Measurements from ENCODE around the gene ZNF32. TPM values are rescaled to one million over a fixed set of nuclear protein-coding genes. Genes with fewer than 3 reads are reported as not detected.

The ZNF32 gene
- polyA plus RNA-seq (ENCODE audit: insufficient read length in 4 of 4) = 10 to 100 TPM; 56.6 to 74.2 (median 69.1) TPM

DNA sequence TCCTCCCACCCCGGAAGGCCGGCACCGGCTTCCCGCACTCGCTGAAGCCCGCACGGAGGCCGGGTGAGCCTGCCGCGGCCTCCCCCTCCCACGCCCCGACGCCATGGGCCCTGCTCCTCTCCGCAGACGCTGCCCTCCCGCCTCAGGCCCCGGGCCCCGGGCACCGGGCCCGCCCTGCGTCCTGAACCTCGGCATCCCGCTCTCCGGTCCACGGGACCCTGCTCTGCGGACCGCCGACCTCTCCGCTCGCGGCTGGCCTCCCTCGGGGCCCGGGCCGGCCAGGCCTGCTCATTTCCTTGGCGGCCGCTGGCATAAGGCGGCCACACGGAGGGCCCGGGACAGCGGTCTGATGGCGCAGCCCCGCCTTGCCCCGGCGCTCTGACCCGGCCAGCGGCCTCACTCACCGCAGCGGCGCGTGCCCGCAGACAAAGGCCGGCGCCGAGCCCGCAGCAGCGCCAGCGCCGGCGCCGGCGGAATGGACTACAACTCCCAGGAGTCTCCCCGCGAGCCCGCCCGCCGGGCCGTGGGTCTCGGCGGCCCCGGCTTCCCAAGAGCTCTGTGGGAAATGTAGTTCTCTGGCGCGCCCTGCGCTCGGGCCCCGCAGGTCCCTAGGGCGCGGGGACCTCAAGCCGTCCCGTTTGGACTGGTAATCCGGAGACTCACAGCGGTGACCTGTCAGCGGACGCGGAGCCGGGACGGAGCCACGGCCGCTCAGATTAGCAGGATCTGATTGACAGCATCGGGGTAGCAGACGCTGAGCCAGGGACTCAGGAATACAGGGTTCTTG is at the start of gene ZNF32:
Gene ZNF32, minus strand, starts transcription at position 484 of the 787 bp plus-strand sequence. CDS start 2,748 bp downstream, outside the sequence.
- DNase-seq (ENCODE audit: low read depth in 4 of 4, low spot score in 3 of 4) = peak; percentile 73 to 80 (median 78)

DNA sequence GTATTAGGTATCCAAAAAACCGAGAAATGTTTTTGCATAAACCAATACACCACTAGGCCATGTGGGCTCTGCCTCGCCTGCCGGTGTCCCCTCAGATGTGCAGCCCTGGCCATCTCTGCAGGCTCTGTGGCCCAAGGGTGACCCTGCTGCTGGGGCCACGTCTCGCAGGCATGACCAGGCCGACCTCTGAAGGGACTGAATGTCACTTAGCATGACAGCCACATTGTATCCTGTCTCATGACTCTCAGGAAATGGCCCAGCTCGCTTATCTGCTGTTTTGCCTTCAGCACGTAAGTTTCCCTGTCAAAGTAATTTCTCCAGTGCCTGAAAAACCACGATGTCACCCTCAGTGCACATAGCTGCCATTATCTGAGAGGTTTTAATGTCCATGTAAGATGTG is 49.5 kb upstream of the ZNF32 start:
- DNase-seq (ENCODE audit: low read depth in 4 of 4, low spot score in 3 of 4) = no peak

- DNase-seq (ENCODE audit: low read depth in 4 of 4, low spot score in 3 of 4) = no peak
Measured at GRCh38 chr10:43696909-43697483, 48.3 kb upstream of the ZNF32 start.

DNA sequence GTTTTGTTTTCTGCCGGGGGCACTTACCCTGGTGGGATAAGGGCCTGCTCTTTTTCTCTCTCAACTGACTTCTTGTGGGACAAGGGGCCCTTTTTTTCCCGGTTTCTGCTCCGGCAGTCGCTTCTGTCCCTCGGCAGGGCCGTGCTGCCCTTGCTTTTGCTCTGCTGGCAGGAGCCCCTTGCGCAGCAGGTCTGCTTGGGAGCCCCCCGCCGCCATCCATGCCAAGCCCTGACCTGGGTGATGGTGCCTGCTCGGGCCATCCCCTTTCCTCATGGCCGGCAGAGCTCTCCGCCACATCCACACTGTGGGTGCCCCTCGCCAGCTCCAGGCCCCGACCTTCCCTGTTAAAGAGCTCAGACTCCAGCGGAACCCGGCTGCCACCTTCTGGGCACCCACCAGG is 47.0 kb upstream of the ZNF32 start:
- no peak for DNase-seq (ENCODE audit: low read depth in 4 of 4, low spot score in 3 of 4)

DNA sequence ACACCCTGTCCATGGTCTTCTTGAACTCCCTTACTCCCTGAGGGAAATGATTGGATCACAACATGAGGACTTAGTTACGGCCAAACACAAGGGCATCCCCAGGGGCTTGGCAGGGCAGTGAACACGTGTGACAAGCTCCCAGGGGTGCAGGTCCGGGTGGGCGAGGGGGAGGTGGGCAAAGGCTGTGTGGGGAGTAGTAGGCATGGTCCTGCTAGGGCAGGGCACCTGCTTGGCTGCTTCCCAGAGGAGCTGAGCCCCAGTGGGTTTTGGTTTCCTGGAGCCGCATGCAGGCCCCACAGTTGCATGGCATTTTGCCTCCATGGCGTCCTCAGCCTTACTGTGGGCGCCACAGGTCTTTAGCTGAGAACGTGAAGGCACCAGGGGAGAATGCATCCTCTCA is 46.6 kb upstream of the ZNF32 start:
- no peak for DNase-seq (ENCODE audit: low read depth in 4 of 4, low spot score in 3 of 4)

GRCh38 chr10:43694526-43694925 is 45.8 kb upstream of the ZNF32 start:
- DNase-seq (ENCODE audit: low read depth in 4 of 4, low spot score in 3 of 4) = no peak

DNA sequence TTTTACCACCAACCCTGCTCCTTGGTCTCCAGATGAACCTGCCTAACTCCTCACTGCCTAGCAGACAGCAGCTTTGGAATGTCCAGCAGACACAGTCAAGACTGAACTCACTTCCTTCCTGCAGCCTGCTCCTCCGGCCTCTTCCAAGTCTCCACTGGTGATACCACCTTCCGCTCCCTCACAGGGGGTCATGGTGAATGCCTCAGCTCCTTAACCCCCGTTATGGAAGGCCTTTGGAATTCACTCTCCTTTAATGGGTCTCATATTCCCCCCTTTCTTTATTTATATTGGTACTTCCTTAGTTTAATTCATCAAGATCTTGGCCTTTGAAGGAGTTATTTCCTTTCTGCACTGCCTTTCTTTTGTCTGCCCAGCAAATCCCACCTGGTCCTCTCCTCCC is 44.9 kb upstream of the ZNF32 start:
- DNase-seq (ENCODE audit: low read depth in 4 of 4, low spot score in 3 of 4) = no peak

DNA sequence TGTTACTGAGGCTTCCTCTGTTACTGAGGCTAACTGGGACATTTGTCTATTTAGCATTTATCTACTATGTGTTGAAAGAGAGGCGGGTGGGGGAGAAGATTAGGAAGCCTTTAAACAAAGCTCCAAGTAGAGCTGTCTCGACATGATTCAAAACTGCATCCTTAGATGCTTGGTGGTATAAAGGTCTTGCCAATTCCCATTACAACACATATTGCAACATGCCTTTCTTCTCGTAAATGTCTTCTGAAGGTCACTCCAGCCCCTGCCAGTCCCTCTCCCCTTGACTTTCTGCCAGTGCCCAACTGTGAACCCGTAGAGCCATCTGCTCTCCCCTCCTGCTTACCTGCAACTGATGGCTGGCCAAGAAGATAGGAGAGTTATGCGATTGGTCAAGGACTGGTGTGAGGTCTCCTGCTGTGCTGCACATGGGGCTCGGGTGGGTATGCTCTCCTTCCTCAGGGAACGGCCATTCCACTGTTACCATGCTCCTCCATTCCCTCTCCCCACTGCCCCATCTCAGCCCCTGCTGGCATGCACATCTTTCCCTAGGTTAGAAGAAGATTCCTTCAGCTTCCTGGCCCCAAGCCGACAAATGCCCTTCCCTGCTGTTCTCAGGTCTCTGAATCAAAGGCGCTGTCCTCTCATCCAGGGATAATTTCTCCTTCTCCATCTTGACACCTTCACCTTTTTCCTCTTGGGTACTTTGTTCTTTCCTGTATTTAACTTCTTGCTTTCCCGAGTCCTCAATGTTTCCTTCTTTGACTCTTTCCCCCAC is 43.6 kb upstream of the ZNF32 start:
- DNase-seq (ENCODE audit: low read depth in 4 of 4, low spot score in 3 of 4) = no peak

GRCh38 chr10:43691485-43691884 is 42.8 kb upstream of the ZNF32 start:
- DNase-seq (ENCODE audit: low read depth in 4 of 4, low spot score in 3 of 4) = no peak

GRCh38 chr10:43689955-43690771 is 41.5 kb upstream of the ZNF32 start:
- peak; percentile 76 to 84 (median 78) for DNase-seq (ENCODE audit: low read depth in 4 of 4, low spot score in 3 of 4)

DNA sequence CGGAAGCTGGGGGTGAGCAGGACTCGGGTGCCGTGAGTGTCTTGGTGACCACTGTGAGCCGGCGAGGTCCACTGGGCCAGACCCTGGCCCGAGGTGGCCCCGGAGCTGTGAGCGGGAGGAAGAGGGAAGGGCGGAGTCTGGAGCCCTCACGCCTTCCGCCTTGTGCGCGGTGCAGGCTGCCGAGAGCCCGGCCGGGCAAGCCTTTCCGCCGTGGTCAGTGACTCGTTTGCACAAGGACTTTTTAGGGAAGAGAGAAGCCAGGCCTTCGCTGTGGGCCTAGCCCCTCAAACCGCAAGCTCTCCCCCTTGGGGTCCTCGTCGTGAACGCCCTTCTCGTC is 40.9 kb upstream of the ZNF32 start:
- no peak for DNase-seq (ENCODE audit: low read depth in 4 of 4, low spot score in 3 of 4)

DNA sequence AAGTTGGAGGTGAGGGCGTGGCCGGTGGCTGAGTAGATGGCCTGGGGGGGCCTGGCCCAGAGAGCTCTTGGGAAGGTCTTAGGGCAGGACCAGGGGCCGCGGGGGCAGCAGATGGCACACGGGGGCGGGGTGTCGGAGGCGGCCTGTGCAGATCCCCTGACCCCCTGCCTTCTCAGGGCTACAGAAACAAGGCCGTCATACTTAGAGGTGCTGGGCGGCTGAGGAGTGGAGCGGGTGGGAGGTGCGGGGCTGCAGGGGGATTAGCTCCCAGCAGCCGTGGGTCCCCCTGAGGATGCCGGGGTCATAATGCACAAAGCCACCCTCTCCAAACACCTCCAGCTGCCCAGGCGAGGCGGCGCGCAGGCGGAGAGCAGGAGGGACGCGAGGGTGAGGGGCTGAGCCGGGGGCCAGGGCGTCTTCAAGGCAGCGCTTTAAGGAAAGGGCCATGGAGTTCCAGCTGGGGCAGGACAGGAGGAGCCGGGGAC is 40.4 kb upstream of the ZNF32 start:
- DNase-seq (ENCODE audit: low read depth in 4 of 4, low spot score in 3 of 4) = no peak

GRCh38 chr10:43688348-43688892 is 39.7 kb upstream of the ZNF32 start:
- no peak for DNase-seq (ENCODE audit: low read depth in 4 of 4, low spot score in 3 of 4)

DNA sequence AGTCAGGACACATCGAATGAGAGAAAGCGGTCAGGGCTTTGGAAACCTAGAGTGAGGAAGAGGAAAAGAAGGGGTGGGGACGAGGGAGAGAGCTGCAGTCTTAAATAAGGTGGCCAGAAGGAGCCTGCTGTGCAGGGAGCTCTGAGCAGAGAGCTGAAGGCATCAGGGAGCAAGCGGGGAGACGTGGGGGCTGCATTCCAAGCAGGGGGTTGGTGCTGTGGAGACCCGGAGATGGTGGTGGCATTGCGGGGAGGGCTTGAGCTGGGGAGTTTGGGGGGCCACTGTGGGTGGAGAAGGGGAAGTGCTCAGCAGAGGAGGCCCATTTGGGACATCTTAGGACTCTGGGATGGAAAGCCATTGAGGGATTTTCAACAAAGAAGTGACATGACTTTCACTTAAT is 38.7 kb upstream of the ZNF32 start:
- DNase-seq (ENCODE audit: low read depth in 4 of 4, low spot score in 3 of 4) = no peak

GRCh38 chr10:43686414-43686813 is 37.7 kb upstream of the ZNF32 start:
- DNase-seq (ENCODE audit: low read depth in 4 of 4, low spot score in 3 of 4) = no peak

DNA sequence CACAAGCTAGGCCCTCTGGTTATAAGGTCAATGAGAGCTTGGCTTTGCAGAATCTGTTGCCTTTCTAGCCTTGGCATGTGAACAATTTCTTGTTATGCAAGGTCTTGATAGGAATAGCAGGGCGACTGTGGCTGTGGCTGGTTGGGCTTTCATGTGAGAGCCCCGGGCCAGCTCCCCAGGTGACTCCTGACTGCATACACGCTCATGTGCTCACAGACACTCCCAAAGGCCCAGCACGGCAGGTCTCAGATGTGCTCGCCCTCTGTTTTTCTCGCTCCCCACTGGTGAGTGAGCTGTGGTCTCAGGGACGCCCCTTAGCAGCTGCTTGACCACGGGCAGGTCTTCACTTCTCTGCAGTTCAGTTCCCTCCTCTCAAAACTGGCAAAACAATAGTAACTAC is 37.1 kb upstream of the ZNF32 start:
- DNase-seq (ENCODE audit: low read depth in 4 of 4, low spot score in 3 of 4) = no peak

- DNase-seq (ENCODE audit: low read depth in 4 of 4, low spot score in 3 of 4) = no peak
Measured at GRCh38 chr10:43684292-43684559, 35.5 kb upstream of the ZNF32 start.

DNA sequence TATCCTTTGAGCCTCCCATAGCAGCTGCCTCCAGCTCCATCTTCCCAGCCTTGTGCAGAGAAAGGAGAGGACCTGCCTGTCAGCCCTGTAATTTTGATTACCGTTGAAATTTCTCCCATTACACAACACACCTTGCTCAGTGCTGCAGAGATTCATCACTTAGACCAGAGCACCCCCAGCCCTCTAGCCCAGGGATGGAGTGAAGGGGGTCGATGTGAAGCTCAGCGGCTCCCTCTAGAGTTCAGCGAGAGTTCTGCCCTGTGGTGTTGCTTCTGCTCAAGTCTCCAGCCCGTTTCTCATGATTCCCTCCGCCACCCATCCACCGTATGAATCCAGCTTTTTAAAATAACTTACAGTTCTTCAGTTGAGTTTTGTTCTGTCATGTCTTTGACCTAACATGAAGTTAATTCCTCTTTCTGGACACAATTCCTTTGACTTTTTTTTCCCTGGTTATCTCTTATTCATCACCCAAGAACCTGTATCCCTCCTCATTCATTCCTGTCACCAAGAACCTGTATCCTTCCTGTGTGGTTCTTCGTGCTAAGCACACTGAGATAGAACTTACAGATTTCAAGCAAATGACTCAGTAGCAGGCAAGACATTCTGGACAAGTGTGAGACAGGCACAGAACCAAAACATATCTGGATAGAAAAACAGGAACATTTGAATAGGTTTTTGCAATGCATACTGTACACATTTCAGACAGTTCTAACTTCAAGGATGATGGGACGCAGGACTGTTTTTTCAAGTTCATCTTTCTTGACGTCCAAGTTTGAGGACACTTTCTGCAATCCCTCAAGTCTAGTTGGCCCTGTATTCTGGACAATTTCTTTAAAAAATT is 35.0 kb upstream of the ZNF32 start:
- DNase-seq (ENCODE audit: low read depth in 4 of 4, low spot score in 3 of 4) = no peak

DNA sequence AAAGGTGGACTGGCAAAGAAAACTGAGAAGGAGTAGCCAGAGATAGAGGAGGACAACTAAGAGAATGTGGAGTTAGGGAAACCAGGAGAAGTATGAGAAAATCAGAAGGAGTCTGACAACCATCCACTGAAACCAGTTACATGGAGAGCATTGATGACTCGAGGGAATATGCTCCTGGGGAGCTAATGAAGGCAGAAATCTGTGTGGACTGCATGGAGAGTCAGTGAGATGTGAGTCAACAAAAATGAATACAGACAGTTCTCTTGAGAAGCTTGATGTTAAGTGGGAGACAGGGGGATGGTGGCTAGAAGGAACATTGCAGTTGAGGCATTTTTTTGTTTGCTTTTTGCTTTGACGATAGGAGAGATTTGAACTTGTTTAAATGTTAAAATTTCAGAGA is 34.3 kb upstream of the ZNF32 start:
- no peak for DNase-seq (ENCODE audit: low read depth in 4 of 4, low spot score in 3 of 4)

GRCh38 chr10:43681721-43682120 is 33.0 kb upstream of the ZNF32 start:
- no peak for DNase-seq (ENCODE audit: low read depth in 4 of 4, low spot score in 3 of 4)

Data from right renal pelvis (tissue), 4 donors.